H1 (cell line): ENCODE data around the gene INPP5A.

ENCODE experiments used
- CTCF ChIP-seq, 3 experiments: IDR thresholded peaks; 1 replicate in 2 of 3; 2 replicates in 1 of 3; pipeline versions ENCODE4 v1.5.1 to v1.6.1; 2011; ENCODE audit warnings: low read length in 3 of 3, mild to moderate bottlenecking in 3 of 3, inconsistent platforms in 2 of 3, low read depth in 1 of 3, moderate library complexity in 1 of 3; ENCODE audit not compliant: insufficient read depth in 1 of 3; ENCODE audit errors: control extremely low read depth in 1 of 3
- EGR1 ChIP-seq: IDR thresholded peaks from 2 replicates; pipeline ENCODE4 v1.6.1; 2011; ENCODE audit warnings: low read depth, low read length, borderline replicate concordance
- EZH2 ChIP-seq: fragments of 200-600 bp; sonication (generic); IDR thresholded peaks from 2 replicates; pipeline ENCODE4 v1.7.1; 2012; ENCODE audit warnings: low read depth, mild to moderate bottlenecking, moderate library complexity, low read length, inconsistent platforms; ENCODE audit not compliant: severe bottlenecking
- GTF2F1 ChIP-seq: IDR thresholded peaks from 2 replicates; pipeline ENCODE4 v1.6.1; 2012; ENCODE audit warnings: low read depth, low read length, improper control_type of control experiment, borderline replicate concordance
- POLR2A ChIP-seq, 2 experiments: IDR thresholded peaks; 1 replicate in 1 of 2; 2 replicates in 1 of 2; pipeline ENCODE4 v1.6.1; 2011; ENCODE audit warnings: low read depth in 2 of 2, low read length in 2 of 2, mild to moderate bottlenecking in 2 of 2; ENCODE audit errors: control extremely low read depth in 1 of 2
- RFX5 ChIP-seq: IDR thresholded peaks from 2 replicates; pipeline ENCODE4 v1.6.1; 2011; ENCODE audit warnings: low read depth, low read length, improper control_type of control experiment, borderline replicate concordance

GRCh38 chr10:132545659-132546367, 8.2 kb downstream of the INPP5A start:
- TF ChIP-seq CTCF (IDR thresholded peaks at IDR 0.05; ENCODE audit: control extremely low read depth in 1 of 3, insufficient read depth in 1 of 3, low read depth in 1 of 3, low read length in 3 of 3): no peak
- TF ChIP-seq RFX5: no peak
- no peak for TF ChIP-seq EGR1
- TF ChIP-seq EZH2: no peak
- TF ChIP-seq GTF2F1: no peak
- TF ChIP-seq POLR2A (IDR thresholded peaks at IDR 0.05; ENCODE audit: control extremely low read depth in 1 of 2, low read depth in 2 of 2, low read length in 2 of 2): no peak
